Measurements from ENCODE around the gene CDCA5. TPM values are rescaled to one million over a fixed set of nuclear protein-coding genes. Genes with fewer than 3 reads are reported as not detected.

CDCA5 gene
- polyA plus RNA-seq, 3 donors: 0.20 to 0.28 TPM; not detected in 1

DNA sequence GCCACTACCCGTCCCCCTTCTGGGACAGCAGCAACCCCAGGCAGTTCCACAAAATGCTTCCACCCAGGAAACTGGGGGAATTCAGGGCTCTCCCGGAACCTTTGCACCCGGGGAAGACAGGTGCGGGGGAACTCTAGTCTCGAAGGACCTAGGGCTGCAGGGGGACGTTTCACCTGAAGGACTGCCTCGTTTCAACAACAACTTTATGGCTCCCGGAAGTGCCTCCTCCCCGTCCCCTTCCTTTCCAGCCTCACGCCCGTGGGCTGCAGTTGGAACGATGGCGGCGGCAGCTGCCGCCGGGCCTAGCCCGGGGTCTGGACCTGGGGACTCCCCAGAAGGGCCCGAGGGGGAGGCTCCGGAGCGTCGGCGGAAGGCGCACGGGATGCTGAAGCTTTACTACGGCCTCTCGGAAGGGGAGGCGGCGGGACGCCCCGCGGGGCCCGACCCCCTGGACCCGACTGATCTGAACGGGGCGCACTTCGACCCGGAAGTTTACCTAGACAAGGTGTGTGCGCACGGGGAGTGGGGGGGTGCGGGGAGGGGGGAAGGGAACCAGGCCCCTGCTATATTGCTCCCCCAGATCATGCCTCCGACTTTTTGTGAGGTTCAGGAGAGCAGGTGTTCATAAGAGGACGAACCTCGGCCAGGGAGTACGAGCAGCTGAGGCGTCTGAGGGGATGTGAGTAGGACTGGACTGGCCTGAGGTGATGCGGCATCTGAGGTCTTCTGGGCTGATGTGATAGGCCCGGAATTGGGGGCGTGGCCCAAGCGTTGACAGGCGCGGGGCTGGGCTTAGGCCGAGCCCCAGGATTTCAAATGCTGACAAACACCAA is 12.3 kb upstream of the CDCA5 start, which contains the start of gene VPS51:
Gene VPS51 (plus strand): TSS at position 241 of the 833 bp plus-strand sequence. CDS start 37 bp downstream, at position 278.
- under 1% methylated on average over 31 of the region's 52 CpGs for WGBS (ENCODE audit: insufficient coverage)
- H3K36me3 Mint-ChIP-seq: peaks cover 9 to 10% of the 10 kb centered on the region in 2 donors
- DNase-seq: peak; percentile 83 to 90 (median 88)
- peaks cover 15% of the 10 kb centered on the region for H3K4me1 Mint-ChIP-seq
- peak within 1 kb of the TSS; percentile 86 to 98 (median 95) for H3K27ac Mint-ChIP-seq
- Histone ChIP-seq H3K27me3 (ENCODE audit: control insufficient read depth in 2 of 2, insufficient read depth in 2 of 2, low read length in 2 of 2) (no peaks in the 10 kb centered on the region), H3K79me2 (ENCODE audit: insufficient read depth, low read length) (peaks cover 29% of the 10 kb centered on the region), H3K9me3 (replicated peaks in 1 of 2; ENCODE audit: control insufficient read depth in 1 of 2, insufficient read depth in 1 of 2, low read length in 2 of 2) (no peaks in the 10 kb centered on the region), H3K4me3 (replicated peaks in 1 of 3; ENCODE audit: low read depth in 2 of 3, low read length in 3 of 3) (peak within 1 kb of the TSS; percentile 74 to 95 (median 85)), H3K4me2 (replicated peaks; ENCODE audit: extremely low read depth, low read length, poor library complexity, severe bottlenecking) (peak within 1 kb of the TSS; percentile 82), H3K27ac (ENCODE audit: low read depth in 1 of 2, low read length in 2 of 2) (peak within 1 kb of the TSS; percentile 66 to 88), H3K36me3 (replicated peaks in 1 of 2; ENCODE audit: control insufficient read depth in 1 of 2, insufficient read depth in 2 of 2, low read length in 2 of 2) (peaks cover 6 to 9% of the 10 kb centered on the region in 2 donors), H2AFZ (ENCODE audit: insufficient read depth, low read depth, low read length, poor library complexity, severe bottlenecking) (peak within 1 kb of the TSS; percentile 95), H3K9ac (ENCODE audit: insufficient read depth, low read length, poor library complexity, severe bottlenecking) (peak within 1 kb of the TSS; percentile 91), H4K20me1 (ENCODE audit: insufficient read depth, low read length) (peaks cover 4% of the 10 kb centered on the region), H3K4me1 (ENCODE audit: control insufficient read depth in 1 of 2, insufficient read depth in 2 of 2, low read length in 2 of 2) (peaks cover 9 to 19% of the 10 kb centered on the region in 2 donors)
- intact Hi-C loops (cut with micrococcal nuclease): loop anchor here in 1 of 2 donors (1.0 kb wide), 1 partner anchor 12 kb away; the partner anchor contains the start of genes CDCA5 and ZFPL1
- H3K9me3 Mint-ChIP-seq: peaks cover 0 to 2% (median 0%) of the 10 kb centered on the region in 7 donors
- peak within 1 kb of the TSS; percentile 94 to 95 for H3K4me3 Mint-ChIP-seq
- TF ChIP-seq, protein P1, sequence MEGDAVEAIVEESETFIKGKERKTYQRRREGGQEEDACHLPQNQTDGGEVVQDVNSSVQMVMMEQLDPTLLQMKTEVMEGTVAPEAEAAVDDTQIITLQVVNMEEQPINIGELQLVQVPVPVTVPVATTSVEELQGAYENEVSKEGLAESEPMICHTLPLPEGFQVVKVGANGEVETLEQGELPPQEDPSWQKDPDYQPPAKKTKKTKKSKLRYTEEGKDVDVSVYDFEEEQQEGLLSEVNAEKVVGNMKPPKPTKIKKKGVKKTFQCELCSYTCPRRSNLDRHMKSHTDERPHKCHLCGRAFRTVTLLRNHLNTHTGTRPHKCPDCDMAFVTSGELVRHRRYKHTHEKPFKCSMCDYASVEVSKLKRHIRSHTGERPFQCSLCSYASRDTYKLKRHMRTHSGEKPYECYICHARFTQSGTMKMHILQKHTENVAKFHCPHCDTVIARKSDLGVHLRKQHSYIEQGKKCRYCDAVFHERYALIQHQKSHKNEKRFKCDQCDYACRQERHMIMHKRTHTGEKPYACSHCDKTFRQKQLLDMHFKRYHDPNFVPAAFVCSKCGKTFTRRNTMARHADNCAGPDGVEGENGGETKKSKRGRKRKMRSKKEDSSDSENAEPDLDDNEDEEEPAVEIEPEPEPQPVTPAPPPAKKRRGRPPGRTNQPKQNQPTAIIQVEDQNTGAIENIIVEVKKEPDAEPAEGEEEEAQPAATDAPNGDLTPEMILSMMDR (IDR thresholded peaks at IDR 0.05): no peak
- H3K27me3 Mint-ChIP-seq (ENCODE audit: low read depth in 3 of 3): peaks cover 0 to 3% (median 0%) of the 10 kb centered on the region in 3 donors

DNA sequence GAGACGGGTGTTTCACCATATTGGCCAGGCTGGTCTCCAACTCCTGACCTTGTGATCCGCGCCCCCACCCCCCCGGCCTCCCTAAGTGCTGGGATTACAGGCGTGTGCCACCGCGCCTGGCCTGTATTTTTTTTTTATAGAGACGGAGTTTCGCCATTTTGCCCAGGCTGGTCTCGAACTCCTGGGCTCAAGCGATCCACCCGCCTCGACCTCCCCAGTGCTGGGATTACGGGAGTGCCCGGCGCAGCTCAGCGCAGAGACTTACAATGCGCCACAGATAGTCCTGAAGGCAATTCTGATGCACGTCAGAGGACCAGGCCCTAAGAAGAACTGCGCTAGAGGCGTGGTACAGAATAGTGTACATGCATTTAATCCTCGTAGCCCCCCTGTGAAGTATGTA is 11.6 kb upstream of the CDCA5 start:
- H3K4me2 ChIP-seq (replicated peaks; ENCODE audit: extremely low read depth, low read length, poor library complexity, severe bottlenecking): peak overlapping the region; percentile 82
- H3K9me3 Mint-ChIP-seq: peaks cover 0 to 2% (median 0%) of the 10 kb centered on the region in 7 donors
- peaks cover 9 to 19% of the 10 kb centered on the region in 2 donors for H3K4me1 ChIP-seq (ENCODE audit: control insufficient read depth in 1 of 2, insufficient read depth in 2 of 2, low read length in 2 of 2)
- TF ChIP-seq, protein P1 (IDR thresholded peaks at IDR 0.05): no peak
- WGBS (ENCODE audit: insufficient coverage): 88% methylated on average over 19 of the region's 22 CpGs
- H3K36me3 Mint-ChIP-seq: peaks cover 8 to 10% of the 10 kb centered on the region in 2 donors
- H3K9me3 ChIP-seq (replicated peaks in 1 of 2; ENCODE audit: control insufficient read depth in 1 of 2, insufficient read depth in 1 of 2, low read length in 2 of 2): no peaks in the 10 kb centered on the region
- peak overlapping the region; percentile 73 to 98 (median 88) for H3K27ac Mint-ChIP-seq
- peaks cover 0 to 3% (median 0%) of the 10 kb centered on the region in 3 donors for H3K27me3 Mint-ChIP-seq (ENCODE audit: low read depth in 3 of 3)
- peak overlapping the region; percentile 91 for H3K9ac ChIP-seq (ENCODE audit: insufficient read depth, low read length, poor library complexity, severe bottlenecking)
- peaks cover 4% of the 10 kb centered on the region for H4K20me1 ChIP-seq (ENCODE audit: insufficient read depth, low read length)
- peak overlapping the region in 1 of 2 donors; percentile 94 for H3K4me3 Mint-ChIP-seq
- H3K27ac ChIP-seq (ENCODE audit: low read depth in 1 of 2, low read length in 2 of 2): peak overlapping the region in 1 of 2 donors; percentile 88
- H3K36me3 ChIP-seq (replicated peaks in 1 of 2; ENCODE audit: control insufficient read depth in 1 of 2, insufficient read depth in 2 of 2, low read length in 2 of 2): peaks cover 6 to 7% of the 10 kb centered on the region in 2 donors
- H3K4me1 Mint-ChIP-seq: peaks cover 15% of the 10 kb centered on the region
- H2AFZ ChIP-seq (ENCODE audit: insufficient read depth, low read depth, low read length, poor library complexity, severe bottlenecking): peak overlapping the region; percentile 95
- intact Hi-C loops (cut with micrococcal nuclease): no loop called here
- H3K27me3 ChIP-seq (ENCODE audit: control insufficient read depth in 2 of 2, insufficient read depth in 2 of 2, low read length in 2 of 2): no peaks in the 10 kb centered on the region
- H3K4me3 ChIP-seq (replicated peaks in 1 of 3; ENCODE audit: low read depth in 2 of 3, low read length in 3 of 3): peak overlapping the region in 1 of 3 experiments; percentile 95
- H3K79me2 ChIP-seq (ENCODE audit: insufficient read depth, low read length): peaks cover 23% of the 10 kb centered on the region
- no peak for DNase-seq

Measured in CD14-positive monocyte (primary cell).